HG03175 (cell line): ENCODE measurements around the gene SLC31A1.
"Not testable (repeated sequence)": the region's sequence is repeated elsewhere in the genome, so short reads cannot be mapped to it uniquely, and the experiment has no call there.

Experiments used
- ATAC-seq: cut with Tn5 transposase; IDR thresholded peaks from one replicate; pipeline ENCODE4 v1.9.1; 2021; ENCODE audit warnings: mild to moderate bottlenecking, moderate library complexity; ENCODE audit not compliant: unreplicated experiment

The SLC31A1 gene

GRCh38 chr9:113219969-113220368 is 1.4 kb upstream of the SLC31A1 start:
- peak; percentile 65 for ATAC-seq

- no peak for ATAC-seq
These were observed 809 bp upstream of the SLC31A1 start for GRCh38 chr9:113220467-113221002.

GRCh38 chr9:113221800-113222481 is 597 bp downstream of the SLC31A1 start:
- no peak for ATAC-seq

- no peak for ATAC-seq
These were observed 1.1 kb downstream of the SLC31A1 start for GRCh38 chr9:113222482-113222841.

DNA sequence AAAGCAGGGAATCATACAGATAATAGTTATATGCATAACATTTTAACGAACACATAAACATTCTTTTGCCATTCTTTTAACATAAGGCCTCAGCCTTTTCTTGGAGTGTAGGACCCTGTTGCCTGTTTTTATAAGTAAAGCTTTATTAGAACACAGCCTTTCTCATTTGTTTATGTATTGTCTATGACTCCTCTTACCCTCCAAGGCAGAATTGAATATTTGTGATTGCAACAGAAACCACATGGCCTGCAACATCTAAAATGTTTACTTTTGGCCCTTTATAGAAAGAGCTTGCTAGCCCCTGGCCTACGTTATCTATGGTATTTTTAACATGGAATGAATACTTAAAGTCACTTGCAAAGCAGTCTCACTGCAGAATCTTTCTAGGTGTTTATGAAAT is 2.6 kb downstream of the SLC31A1 start:
- ATAC-seq, result no peak

GRCh38 chr9:113227436-113227835 is 6.1 kb downstream of the SLC31A1 start:
- ATAC-seq, result no peak

- ATAC-seq, result no peak
These were observed 6.9 kb downstream of the SLC31A1 start for GRCh38 chr9:113228130-113228665.

GRCh38 chr9:113231701-113232100 is 10.4 kb downstream of the SLC31A1 start:
- ATAC-seq, result no peak

GRCh38 chr9:113235701-113236255 is 14.4 kb downstream of the SLC31A1 start:
- not testable (repeated sequence) for ATAC-seq

DNA sequence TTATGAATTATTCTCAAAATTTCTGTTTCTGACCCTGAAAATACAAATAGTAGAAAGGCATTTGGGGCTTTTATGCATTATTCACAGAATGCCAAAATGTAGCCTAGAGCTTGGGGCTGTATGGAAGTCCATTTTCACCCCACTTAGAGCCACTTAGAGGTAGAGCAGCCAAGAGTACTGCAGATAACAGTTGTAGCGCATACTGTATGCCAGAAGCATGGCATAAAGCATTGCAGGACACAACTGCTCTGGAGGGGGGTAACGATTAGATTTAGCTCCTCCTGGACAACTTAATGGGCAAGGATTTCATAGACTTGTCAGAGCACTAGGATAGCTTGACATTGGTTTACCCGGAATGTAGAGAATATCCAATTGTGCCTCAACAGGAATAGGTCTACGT is 15.7 kb downstream of the SLC31A1 start:
- no peak for ATAC-seq

GRCh38 chr9:113238202-113238858 is 17.0 kb downstream of the SLC31A1 start:
- ATAC-seq, result no peak

DNA sequence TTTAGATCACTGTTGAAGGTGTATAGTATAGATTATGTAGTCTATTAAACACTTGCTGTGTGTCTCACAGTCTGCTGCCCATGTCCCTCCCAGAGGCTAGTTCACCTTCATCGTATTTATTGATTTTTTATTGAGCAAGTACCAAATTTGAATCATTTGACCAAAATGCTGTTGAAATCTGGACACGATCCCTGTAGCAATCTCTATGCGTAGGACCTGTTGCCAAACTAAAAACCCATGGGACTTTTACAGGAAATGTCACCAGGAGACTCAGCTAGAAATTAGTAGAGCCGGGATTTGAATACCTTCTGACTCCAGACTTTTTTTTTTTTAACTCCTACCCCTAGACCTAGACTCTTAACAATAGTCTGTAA is 17.5 kb downstream of the SLC31A1 start:
- ATAC-seq, result no peak

DNA sequence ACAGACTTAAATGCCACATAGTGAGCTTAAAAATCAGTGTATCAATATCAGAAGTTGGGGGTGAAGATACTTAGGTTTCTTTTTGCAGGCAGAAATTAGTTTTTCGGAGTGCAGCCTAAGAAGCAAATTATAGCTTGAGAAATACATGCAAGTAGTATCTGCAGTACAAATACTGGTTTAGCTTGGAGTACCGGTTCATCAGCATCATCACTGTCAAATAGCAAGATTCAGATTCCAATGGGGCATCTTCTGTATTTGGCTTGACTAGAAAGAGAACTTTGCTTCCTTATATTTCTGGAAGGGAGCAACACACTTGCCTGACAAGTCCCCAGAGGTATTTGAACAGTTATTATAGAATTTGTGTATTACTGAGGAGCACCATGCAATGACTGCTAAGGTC is 19.8 kb downstream of the SLC31A1 start:
- no peak for ATAC-seq

GRCh38 chr9:113244556-113244955 is 23.2 kb downstream of the SLC31A1 start:
- ATAC-seq, result no peak

DNA sequence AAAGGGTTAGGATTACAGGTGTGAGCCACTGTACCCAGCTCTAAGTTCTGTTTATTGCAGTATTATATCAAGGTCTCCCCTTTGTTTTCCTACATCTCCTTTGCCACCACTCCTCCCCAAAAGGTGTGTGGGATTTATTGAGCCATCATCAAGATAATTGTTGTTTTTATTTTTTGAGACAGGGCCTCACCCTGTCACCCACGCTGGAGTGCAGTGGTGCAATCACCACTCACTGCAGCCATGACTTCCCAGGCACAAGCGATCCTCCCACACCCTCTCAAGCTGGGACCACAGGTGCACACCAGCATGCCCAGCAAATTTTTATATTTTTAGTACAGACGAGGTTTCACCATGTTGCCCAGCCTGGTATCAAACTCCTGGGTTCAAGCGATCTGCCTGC is 24.6 kb downstream of the SLC31A1 start:
- ATAC-seq, result no peak

GRCh38 chr9:113246928-113247327 is 25.6 kb downstream of the SLC31A1 start:
- ATAC-seq, result no peak

DNA sequence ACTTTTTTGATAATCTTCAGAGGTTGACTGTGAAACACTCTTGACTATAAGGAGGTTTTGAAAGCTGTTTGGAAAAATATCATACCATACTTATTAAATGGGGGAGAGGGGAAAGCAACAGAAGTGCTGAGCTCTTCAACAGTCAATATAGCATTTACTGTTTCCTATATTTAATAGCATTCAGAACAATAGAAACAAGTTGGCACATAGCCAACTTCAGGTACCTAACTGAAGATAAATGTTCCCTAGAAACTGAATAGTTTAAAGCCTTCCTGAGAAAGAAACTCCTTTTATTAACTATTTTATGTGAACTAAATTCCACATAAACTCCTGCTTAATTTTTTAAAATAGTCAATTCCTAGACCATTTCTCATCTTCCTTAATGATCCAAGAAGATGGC is 26.3 kb downstream of the SLC31A1 start:
- no peak for ATAC-seq

GRCh38 chr9:113249661-113250060 is 28.3 kb downstream of the SLC31A1 start:
- ATAC-seq, result not testable (repeated sequence)

DNA sequence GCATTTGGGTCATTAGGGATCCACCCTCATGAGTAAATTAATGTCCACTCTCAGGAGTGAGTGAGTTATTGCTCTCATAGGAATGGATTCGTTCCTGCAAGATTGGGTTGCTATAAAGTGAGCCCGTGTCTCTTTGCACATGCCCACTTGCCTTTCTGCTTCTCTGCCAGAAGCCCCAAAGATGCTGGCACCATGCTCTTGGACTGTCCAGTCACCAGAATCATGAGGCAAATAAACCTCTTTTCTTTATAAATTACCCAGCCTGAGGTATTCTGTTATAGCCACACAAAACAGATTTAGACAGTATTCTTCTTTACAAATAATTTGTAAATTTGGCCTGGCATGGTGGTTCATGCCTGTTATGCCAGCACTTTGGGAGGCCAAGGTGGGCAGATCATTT is 29.5 kb downstream of the SLC31A1 start:
- no peak for ATAC-seq

GRCh38 chr9:113254991-113255390 is 33.6 kb downstream of the SLC31A1 start:
- no peak for ATAC-seq

DNA sequence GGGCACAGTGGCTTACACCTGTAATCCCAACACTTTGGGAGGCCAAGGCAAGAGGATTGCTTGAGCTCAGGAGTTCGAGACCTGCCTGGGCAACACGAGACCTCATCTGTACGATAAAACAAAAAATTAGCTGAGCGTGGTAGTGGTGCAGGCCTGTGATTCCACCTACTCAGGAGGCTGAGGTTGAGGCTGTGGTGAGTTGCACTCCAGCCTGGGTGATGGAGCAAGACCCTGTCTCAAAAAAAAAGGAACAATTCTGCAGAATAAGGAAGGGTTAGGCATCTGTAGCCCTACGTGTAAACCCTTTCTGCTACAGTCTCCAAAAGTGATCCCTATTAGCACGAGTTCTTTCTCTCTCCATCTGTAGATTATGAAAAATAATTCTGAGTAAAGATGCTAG is 34.1 kb downstream of the SLC31A1 start:
- ATAC-seq, result no peak

- no peak for ATAC-seq
These were observed 36.5 kb downstream of the SLC31A1 start for GRCh38 chr9:113257863-113258262.
